HG03432 (cell line): ENCODE measurements around the gene HIBADH.
"Not testable (repeated sequence)": the region's sequence is repeated elsewhere in the genome, so short reads cannot be mapped to it uniquely, and the experiment has no call there.

ENCODE experiments used
- ATAC-seq: cut with Tn5 transposase; IDR thresholded peaks from one replicate; pipeline ENCODE4 v1.9.1; 2021; ENCODE audit warnings: mild to moderate bottlenecking, moderate library complexity; ENCODE audit not compliant: unreplicated experiment

Gene HIBADH

DNA sequence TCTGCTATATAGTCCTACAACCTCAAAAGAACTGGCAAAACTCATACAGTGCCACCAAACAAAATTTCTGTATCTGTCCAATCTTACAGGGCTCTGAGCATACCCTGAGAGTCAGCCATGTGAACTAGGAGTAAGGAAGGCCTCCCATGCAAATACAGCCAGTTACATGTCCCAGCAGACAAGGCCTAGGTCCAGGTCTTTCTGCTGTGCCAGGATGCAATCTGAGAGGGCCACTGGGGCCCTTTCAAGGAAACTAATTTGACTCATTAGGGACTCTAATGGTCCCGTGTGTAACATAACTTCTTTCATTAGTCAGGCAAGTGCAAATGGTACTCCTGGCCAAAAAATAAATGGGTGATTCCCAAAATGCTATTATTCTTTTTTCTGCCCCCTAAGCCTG is 17.9 kb upstream of the HIBADH start:
- ATAC-seq = no peak

DNA sequence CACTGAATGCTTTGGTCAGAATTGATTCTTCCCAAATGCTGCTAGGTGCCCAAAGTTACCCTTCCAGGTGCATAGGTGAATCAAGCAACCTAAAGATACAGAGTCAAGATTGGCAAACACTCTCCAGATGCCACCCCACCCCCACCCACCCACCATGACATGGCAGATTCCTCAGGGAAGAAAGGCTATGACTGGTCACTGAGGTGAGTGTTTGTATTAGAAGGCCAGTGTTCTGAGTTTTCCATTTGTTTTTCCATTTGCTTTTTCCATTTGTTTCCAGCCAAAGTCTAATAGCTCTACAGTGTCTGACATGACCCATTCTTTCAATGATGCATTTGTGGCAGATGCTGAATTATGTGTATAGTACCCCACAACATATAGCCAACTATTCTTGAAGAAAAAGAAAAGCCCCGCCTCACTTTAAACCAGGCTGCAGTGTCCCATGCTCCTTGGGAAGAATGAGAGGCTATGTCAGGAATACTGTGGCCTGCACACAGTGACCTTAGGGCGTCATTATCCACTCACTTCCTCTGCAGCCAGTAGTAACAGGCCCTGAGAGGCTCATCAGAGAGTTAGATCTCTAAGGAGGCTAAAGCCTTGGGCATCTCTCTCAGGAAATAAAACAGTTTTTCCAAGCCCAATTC is 16.1 kb upstream of the HIBADH start:
- ATAC-seq = no peak

DNA sequence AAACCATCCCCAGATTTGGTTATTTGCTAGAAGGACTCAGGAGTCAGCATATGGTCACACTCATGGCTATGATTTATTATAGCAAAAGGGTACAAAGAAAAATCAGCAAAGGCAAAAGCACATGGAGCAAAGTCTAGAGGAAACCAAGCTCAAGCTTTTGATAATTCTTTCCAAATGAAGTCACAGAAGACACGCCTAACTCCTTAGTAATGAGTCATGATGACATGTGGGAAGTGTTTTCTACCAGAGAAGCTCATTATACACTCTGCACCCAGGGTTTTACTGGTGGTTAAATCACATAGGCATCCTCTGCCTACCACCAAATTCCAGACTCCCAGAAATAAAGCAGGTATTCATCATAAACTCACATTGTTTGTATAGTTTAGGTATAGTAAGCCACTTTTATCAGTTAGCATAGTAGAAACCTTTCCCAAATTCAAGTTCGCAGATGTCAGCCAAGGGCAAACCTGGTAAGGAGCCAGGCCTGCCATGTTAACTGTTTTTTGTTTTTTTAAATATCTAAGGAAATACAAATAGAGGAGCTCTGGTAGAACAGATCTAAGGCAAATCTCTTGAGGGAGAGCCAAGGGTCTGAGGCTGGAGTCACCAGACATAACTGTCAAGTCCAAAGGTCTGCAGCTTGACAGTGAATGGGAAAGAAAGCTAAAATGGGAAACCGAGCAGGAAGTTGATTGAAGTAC is 15.4 kb upstream of the HIBADH start:
- no peak for ATAC-seq

DNA sequence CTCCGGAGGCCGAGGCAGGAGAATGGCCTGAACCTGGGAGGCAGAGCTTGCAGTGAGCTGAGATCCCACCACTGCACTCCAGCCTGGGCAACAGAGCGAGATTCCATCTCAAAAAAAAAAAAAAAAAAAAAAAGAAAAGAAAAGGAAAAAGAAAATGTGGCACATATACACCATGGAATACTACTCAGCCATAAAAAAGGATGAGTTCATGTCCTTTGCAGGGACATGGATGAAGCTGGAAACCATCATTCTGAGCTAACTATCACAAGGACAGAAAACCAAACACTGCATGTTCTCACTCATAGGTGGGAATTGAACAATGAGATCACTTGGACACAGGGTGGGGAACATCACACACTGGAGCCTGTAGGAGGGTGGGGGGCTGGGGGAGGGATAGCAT is 11.4 kb upstream of the HIBADH start:
- ATAC-seq = not testable (repeated sequence)

DNA sequence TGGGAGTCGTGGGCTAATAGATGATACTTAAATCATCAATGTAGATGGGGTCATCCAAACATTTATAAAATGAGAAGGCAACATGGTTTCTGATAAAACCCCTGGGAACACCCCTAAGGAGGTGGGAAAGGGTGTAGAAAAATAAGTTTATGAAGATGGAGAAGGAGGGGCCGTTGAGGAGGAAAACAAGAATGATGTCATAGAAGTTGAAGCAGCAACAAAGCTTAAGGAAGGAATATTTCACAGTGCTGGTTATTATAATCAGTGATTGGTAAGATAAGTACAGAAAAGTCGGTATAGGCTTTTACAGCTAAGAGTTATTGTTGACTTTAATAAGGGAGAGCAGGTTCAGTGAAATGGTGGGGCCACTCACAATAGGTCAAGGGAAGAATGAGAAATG is 9.0 kb upstream of the HIBADH start:
- no peak for ATAC-seq

DNA sequence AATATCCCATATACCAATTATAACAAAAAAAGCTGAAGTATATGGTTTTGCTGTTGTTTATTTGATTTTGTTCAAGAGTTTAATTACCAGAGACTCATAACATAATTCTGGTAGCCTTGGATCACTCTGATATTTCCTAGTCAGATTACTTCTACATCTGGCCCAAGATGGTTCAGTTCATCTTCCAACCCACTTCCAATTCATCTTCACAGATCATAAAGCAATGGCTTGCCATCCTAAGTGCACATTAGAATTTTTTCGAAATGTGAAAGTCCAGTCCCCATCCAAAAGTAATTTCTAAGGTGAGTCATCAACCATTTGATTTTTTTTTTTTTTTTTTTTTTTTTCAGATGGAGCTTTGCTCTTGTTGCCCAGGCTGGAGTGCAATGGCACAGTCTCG is 8.0 kb upstream of the HIBADH start:
- ATAC-seq = no peak

DNA sequence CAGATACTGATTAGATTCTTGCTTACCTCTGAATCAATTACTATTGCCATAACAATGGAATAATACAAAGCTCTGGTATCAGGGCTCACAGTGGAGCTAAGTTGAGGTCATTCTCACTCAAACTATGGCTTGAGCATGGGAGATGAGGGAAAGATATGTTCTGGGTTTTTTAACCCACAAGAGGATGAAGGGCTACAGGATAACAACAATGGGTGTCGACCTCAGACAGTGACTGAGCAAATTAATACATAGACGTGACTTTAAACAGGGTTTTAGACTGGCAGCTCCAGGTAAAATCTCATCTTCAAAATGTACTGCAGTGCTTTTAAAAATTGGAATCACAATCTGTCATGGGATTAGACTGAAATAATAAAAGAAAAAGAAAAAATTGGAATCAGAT is 7.5 kb upstream of the HIBADH start:
- no peak for ATAC-seq

DNA sequence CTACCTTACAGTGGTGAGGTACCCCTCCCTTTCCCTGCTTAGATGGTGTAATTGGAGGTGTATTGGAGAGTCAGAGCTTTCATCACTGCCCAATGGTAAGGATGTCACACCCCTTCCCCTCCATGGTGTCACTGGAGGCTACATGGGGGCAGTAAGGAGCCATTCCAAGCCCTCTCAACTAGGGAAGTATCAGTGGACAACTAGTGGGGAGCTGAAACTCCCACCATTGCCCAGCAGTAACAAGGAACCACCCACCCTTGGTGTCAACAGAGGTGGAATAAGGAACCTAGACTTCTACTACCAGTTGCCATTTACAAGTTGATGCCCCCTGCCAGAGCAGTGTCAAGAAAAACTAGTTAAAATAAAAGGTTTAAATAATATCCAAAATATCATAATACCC is 2.8 kb upstream of the HIBADH start:
- no peak for ATAC-seq

DNA sequence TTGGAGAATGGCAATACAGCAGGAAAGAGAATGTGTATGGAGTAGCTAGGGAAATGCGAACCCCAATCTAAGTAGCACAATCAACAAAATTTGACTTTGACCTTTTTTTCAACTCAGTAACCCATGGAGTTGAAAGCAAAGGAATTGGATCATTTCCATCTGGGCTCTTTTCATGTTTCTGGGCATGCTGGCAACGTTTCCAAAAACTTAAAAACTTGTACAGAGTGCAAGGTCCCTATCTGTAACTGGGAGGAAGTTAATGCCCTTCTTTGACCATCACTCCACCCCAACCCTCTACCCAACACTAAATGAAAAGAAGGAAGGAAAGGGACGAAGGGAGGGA is 1.3 kb upstream of the HIBADH start:
- no peak for ATAC-seq

DNA sequence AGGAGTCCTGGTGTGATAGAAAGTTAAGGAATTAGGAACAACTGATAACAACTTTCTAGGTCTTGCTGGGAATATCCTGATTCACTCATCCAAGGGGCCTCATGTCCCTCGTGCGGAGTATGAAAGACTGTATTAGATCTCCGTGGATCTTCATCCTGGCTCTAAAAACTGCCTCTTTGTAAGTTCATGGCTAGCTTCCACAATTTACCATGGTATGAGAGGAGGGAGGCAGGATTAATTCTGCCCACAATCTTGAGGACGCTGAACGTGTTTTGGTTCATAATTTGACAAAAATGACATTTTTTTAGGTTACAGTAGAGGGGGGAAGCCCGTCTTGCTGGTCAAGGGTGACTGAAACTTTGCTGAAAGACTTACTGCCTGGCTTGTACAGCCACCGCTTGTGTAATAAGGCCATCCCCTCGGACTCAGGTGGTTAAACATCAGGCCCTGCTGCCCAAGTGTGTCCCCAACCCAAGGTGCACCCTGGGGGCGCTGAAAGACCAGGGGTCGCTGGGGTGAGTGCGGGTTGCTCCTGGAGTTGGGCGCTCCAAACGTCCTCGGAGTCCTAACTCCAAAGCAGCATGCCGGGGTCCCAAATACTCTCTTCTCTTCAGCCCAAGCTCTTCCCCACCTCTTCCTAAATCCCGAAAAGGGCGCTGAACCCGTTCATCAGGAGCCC is 733 bp downstream of the HIBADH start:
- ATAC-seq = no peak

DNA sequence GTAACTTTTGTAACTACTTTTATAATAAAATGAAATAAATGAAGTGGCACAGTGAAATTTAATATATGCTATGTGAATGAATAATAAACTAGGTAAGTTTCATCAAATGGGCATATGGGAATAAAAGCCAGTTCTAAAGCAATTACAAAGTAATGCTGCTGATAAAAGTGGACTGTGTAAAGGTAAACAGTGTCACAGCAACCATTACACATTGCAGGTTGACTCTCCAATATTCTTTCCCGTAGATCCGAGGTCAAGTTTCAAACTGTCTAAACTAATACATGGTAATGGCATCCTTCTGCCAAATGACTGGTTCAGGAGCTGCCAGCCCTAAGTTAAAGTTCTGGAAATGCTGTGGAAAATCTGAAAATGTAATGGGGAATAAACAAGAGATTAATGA is 6.0 kb downstream of the HIBADH start:
- ATAC-seq = no peak

DNA sequence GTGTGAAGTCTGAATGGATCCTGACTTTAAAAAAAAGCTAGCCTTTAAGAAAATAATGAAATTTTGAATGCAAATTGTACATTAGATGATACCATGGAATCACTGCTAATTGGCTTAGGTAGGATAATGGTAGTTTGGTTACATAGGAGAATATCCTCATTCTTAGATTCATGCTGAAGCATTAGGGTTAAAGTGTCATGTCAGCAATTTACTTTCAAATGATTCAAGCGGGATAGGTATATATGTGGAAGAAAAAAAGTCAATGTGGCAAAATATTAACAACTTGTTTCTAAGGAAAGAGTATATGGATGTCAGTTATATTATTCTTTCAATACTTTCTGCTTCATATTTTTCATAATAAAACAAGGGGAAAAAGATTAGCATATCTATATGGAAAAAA is 7.5 kb downstream of the HIBADH start:
- ATAC-seq = no peak

DNA sequence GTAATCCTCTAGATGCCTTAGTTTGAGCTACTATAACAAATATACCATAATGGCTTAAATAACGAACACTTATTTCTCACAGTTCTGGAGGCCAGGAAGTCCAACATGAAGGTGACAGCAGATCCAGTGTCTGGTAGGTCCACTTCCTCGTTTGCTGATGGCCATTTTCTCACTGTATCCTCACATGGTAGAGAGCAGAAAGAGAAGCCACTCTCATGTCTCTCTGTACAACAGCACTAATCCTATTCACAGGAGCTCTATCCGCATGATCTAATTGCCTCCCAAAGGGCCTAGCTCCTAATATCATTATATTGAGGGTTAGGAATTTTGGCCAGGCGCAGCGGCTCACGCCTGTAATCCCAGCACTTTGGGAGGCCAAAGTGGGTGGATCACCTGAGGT is 10.2 kb downstream of the HIBADH start:
- ATAC-seq = no peak

DNA sequence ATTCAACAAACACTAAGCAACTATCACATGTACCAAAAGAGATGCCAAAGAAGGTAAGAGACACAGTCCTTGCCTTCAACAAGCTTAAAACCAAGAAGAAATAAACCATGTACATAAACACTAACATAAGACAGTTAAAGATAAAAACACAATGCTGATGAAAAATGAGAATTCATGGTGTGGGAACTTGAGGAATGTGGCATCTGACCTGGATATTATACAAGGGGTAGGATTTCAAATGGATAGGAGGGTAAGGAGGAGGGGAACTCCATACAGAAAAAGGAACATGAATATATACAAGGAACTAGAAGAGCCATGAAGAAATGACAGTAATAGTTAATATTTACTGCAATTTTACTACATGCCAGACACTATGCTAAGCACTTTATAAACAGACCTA is 11.0 kb downstream of the HIBADH start:
- ATAC-seq = no peak

DNA sequence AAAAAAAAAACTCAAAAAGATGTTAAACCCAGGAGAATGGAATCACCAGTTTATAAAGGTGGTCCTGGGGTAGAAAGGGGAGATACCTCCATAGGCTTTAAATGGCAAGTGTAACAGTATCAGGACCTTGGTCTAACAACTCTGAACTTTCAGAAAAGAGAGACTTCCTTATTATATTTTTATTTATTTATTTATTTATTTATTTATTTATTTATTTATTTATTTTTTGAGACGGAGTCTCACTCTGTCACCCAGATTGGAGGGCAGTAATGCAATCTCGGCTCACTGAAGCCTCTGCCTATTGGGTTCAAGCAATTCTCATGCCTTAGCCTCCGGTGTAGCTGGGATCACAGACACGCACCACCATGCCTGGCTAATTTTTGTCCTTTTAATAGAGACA is 12.4 kb downstream of the HIBADH start:
- ATAC-seq = no peak

DNA sequence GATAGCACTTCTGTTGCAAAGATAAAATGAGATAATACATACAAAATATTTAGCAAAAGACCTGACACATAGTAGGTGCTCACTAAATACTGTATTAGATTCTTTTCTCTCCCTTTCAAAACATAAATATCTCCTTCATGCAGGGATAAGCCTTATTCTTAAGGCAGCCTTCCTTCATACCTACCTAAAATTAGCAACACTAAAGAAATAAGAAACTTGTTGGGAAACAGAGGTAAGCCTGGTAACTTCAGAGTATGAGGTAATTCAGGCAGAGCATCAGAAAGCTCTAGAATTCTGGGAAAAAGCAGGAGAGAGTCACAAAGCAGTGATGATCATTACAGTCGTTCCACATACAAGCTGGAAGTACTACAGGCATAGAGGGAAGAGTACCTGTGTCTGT is 15.2 kb downstream of the HIBADH start:
- ATAC-seq = no peak

DNA sequence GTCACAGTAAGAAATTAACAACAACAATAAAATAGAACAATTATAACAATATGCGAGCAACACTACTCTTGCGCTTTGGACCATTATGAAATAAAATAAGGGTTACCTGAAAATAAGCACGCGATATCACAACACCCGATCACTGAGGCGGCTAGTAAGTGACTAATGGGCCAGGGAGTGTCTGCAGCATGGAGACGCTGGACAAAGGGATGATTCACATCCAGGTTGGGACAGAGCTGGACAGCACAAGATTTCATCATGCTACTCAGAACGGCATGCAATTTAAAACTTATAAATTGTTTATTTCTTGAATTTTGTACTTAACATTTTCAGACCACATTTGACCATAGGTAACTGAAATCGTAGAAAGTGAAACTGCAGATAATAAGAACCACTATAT is 15.6 kb downstream of the HIBADH start:
- ATAC-seq = no peak

DNA sequence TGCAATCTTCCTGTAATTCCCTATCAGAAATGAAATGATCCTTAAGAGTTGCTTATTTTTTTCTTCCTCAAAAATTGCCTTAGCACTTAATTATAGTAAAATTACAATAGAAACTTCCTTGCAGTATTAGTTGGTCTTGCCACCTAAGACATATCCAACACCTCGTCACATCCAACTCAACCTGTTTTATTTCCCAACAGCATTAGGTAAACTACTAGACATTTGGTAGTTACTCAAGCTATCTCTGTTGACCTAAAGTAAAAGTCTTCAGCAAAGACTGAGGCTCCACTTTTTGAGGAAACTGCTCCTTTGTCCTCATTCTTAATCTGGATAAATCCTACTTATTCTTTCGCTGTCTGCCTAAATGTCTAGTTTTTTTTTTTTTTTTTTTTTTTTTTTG is 20.4 kb downstream of the HIBADH start:
- ATAC-seq = no peak

DNA sequence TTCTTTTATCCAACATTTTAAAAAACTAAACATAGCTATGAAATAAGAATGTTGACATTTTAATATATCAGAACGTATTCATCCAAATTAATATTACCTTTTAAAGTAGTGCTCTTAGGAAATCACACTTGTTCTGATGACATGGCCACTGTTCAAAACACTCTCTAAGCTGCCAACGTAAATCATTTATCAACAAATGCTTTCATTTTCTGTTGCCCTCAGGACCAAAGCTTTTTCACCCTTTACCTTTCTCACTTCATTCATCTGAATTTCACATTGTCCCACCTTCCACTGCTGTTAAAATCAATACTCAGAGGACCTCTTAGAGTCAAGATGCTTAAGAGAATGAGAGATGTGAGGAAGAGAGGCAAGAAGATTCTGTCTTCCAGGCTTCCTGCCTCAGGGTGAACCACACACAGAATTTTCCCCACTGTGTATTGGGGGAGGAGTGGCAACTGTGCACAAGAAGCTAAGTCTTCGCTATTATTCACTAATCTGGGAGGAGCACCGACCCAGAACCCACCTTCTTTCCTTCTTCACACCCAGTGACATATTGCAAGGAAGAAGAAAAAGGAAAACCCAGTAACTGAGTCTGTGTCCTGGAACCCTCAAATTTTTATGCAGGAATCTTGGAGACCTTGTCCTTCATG is 21.0 kb downstream of the HIBADH start:
- no peak for ATAC-seq

DNA sequence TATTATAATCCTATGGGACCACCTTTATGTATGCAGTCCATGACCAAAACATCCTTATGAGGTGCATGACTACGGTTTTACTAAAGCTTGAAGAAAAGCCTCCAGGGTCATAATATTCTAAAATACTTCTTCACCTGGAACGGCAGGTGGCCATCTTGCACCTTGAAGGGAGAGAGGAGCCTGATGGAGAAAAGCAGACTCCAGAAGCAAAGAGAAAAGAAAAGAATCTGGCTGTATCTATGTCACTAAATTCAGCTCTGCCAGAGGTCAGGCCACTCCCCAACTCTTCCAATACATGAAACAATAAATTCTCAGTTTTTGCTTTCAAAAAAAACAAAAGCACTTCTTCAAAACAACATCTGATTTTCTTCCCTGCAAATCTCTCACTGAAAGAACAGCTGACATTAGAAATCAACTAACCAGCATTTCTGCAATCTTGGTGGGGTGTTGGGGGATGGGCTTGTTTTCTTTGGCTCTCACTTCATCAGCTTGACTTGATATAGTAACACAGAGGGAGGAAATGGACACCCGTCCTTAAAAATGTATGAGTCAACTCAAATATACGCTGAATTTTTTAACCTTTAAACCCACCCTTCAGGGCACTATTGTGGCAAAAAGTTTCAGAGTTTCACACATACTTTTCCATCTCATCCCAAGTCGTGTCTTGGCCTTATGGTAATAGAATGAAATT is 21.7 kb downstream of the HIBADH start:
- ATAC-seq = no peak

DNA sequence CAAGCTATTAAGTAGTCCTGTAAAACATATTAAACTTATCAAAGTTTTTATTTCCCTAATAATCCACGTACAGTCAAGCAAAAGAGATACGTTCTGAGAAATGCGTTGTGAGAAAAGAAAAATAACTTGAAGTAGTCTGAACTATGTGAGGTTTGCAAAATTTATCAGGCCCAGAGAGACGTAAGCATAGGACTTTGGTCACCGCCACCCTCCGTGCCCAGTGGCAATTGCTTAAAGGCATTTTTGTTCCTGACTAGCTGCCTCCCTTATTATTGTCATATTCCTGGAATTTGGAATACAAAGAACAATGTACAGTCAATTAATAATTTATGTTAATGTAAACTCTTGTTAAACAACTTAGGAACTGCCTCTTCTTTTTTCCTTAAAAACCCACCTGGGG is 22.8 kb downstream of the HIBADH start:
- ATAC-seq = no peak
